ENCODE measurements around the gene OLFM1.

DNA sequence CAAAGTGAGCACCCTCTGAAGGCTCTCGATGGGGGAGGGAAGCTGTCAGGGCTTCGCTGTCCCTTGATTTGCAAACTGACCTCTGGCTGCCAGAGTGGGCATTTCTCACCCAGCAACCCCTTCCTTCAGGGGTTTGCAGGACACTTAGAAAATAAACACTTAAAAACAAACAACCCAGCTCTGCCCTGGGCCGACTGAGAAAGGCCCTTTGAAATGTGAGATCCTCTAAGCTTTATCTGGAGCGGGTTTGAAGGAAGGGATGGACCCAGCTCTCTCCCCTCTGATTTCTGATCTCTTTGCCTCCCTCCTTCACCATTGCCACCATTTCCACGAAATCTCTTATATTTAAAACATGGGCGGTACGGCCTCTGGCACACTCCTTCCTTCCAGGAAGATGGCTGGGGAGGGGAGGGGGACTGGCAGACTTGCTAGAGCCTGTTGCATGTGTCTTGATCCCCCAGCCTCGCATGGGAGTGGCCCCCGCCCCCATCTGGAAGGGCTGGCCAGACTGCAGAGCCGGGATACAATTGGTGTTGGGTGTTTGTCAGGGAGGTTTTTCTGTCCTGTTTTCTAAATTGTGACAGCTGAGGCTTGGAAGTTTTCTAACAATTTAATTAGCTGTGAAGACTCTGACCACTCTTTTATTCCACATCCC, 20.2 kb downstream of the OLFM1 start:
- no peak for TF ChIP-seq POLR2A (IDR thresholded peaks at IDR 0.05)
- TF ChIP-seq, protein P1, sequence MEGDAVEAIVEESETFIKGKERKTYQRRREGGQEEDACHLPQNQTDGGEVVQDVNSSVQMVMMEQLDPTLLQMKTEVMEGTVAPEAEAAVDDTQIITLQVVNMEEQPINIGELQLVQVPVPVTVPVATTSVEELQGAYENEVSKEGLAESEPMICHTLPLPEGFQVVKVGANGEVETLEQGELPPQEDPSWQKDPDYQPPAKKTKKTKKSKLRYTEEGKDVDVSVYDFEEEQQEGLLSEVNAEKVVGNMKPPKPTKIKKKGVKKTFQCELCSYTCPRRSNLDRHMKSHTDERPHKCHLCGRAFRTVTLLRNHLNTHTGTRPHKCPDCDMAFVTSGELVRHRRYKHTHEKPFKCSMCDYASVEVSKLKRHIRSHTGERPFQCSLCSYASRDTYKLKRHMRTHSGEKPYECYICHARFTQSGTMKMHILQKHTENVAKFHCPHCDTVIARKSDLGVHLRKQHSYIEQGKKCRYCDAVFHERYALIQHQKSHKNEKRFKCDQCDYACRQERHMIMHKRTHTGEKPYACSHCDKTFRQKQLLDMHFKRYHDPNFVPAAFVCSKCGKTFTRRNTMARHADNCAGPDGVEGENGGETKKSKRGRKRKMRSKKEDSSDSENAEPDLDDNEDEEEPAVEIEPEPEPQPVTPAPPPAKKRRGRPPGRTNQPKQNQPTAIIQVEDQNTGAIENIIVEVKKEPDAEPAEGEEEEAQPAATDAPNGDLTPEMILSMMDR (IDR thresholded peaks at IDR 0.05): no peak

Measured in esophagus squamous epithelium (tissue), 4 donors.